Skeletal muscle tissue (tissue), 4 donors: Measurements from ENCODE around the gene HOXC10. TPM values are rescaled to one million over a fixed set of nuclear protein-coding genes. Genes with fewer than 3 reads are reported as not detected.
A peak's percentile ranks its signal among the peaks of the same experiment; 100 is the strongest.

ENCODE experiments used
- H3K27ac ChIP-seq: one replicate; pipeline ENCODE4 v1.7.0; 2013; ENCODE audit warnings: mild to moderate bottlenecking, low read depth, low read length, inconsistent platforms
- H3K27me3 ChIP-seq, 3 donors: one replicate each; pipeline ENCODE4 v1.7.0; 2013; ENCODE audit warnings: low read length in 3 of 3; ENCODE audit not compliant: control insufficient read depth in 3 of 3, insufficient read depth in 3 of 3
- H3K36me3 ChIP-seq, 3 donors: one replicate each; pipeline ENCODE4 v1.7.0; 2013; ENCODE audit warnings: low read length in 3 of 3; ENCODE audit not compliant: control insufficient read depth in 3 of 3, insufficient read depth in 3 of 3
- H3K4me1 ChIP-seq, 3 donors: one replicate each; pipeline ENCODE4 v1.7.0; 2013; ENCODE audit warnings: low read length in 3 of 3, mild to moderate bottlenecking in 3 of 3; ENCODE audit not compliant: control insufficient read depth in 3 of 3, insufficient read depth in 3 of 3
- H3K4me3 ChIP-seq, 3 donors: one replicate each; pipeline ENCODE4 v1.7.0; 2013; ENCODE audit warnings: low read length in 3 of 3
- H3K9ac ChIP-seq, 3 donors: one replicate each; pipeline ENCODE4 v1.7.0; 2013; ENCODE audit warnings: low read length in 3 of 3, mild to moderate bottlenecking in 3 of 3, moderate library complexity in 2 of 3, low read depth in 1 of 3
- H3K9me3 ChIP-seq, 3 donors: one replicate each; pipeline ENCODE4 v1.7.0; 2013; ENCODE audit warnings: low read length in 3 of 3; ENCODE audit not compliant: control insufficient read depth in 3 of 3
- total RNA-seq: library from RNA; depleted of rRNA; stranded (reverse); fragments of >200 nt; gene quantifications from one replicate; pipeline ENCODE4 v1.2.3, GENCODE V29; 2014
- donor health status: Osteomylitis.

Gene HOXC10
- total RNA-seq, 1 donor from 2014 or later: 3.7 TPM

- Histone ChIP-seq H3K27ac (peak overlapping the region; percentile 65), H3K9me3 (no peaks in the 10 kb centered on the region), H3K36me3 (no peaks in the 10 kb centered on the region), H3K4me3 (no peak overlapping the region), H3K4me1 (peaks cover 7 to 24% (median 14%) of the 10 kb centered on the region in 3 donors), H3K27me3 (peaks cover 57 to 91% (median 69%) of the 10 kb centered on the region in 3 donors), H3K9ac (no peak overlapping the region)
Observed at GRCh38 chr12:53972152-53972702, 12.7 kb upstream of the HOXC10 start.

- Histone ChIP-seq H3K4me1 (peaks cover 7 to 24% (median 14%) of the 10 kb centered on the region in 3 donors), H3K27me3 (peaks cover 58 to 91% (median 70%) of the 10 kb centered on the region in 3 donors), H3K9me3 (no peaks in the 10 kb centered on the region), H3K9ac (peak within 1 kb of the TSS; percentile 56 to 77 (median 65)), H3K36me3 (no peaks in the 10 kb centered on the region), H3K4me3 (peak within 1 kb of the TSS; percentile 64 to 75 (median 75)), H3K27ac (peak within 1 kb of the TSS; percentile 65)
Observed at GRCh38 chr12:53972722-53973235, 12.2 kb upstream of the HOXC10 start, which contains the start of gene HOXC11. HOXC11 (plus strand) TSS chr12:53973126; CDS start chr12:53973242, 116 bp downstream.

GRCh38 chr12:53973236-53974042 lies 11.5 kb upstream of the HOXC10 start:
- Histone ChIP-seq H3K27ac (peak overlapping the region; percentile 65), H3K4me1 (peaks cover 11 to 27% (median 16%) of the 10 kb centered on the region in 3 donors), H3K9ac (peak overlapping the region; percentile 43 to 72 (median 56)), H3K27me3 (peaks cover 63 to 90% (median 68%) of the 10 kb centered on the region in 3 donors), H3K4me3 (peak overlapping the region; percentile 64 to 75 (median 75)), H3K36me3 (no peaks in the 10 kb centered on the region), H3K9me3 (no peaks in the 10 kb centered on the region)

- Histone ChIP-seq H3K9me3 (no peaks in the 10 kb centered on the region), H3K4me3 (peak within 1 kb of the TSS; percentile 73 to 75 (median 75)), H3K4me1 (peaks cover 15 to 29% (median 18%) of the 10 kb centered on the region in 3 donors), H3K27ac (peak within 1 kb of the TSS; percentile 65), H3K27me3 (peaks cover 60 to 92% (median 64%) of the 10 kb centered on the region in 3 donors), H3K36me3 (no peaks in the 10 kb centered on the region), H3K9ac (peak within 1 kb of the TSS; percentile 72 to 81 (median 77))
Observed at GRCh38 chr12:53974084-53975063, 10.6 kb upstream of the HOXC10 start, which contains the start of gene HOTAIR. HOTAIR (minus strand) TSS chr12:53974954.

- Histone ChIP-seq H3K9me3 (no peaks in the 10 kb centered on the region), H3K27ac (peak overlapping the region; percentile 65), H3K36me3 (no peaks in the 10 kb centered on the region), H3K4me3 (peak overlapping the region; percentile 73 to 75 (median 75)), H3K27me3 (peaks cover 58 to 90% (median 60%) of the 10 kb centered on the region in 3 donors), H3K4me1 (peaks cover 16 to 29% (median 22%) of the 10 kb centered on the region in 3 donors), H3K9ac (peak overlapping the region in 2 of 3 donors; percentile 77 to 81)
Observed at GRCh38 chr12:53975064-53975471, 9.9 kb upstream of the HOXC10 start.

- Histone ChIP-seq H3K4me1 (peaks cover 17 to 29% (median 22%) of the 10 kb centered on the region in 3 donors), H3K9ac (peak overlapping the region in 2 of 3 donors; percentile 50 to 59), H3K36me3 (no peaks in the 10 kb centered on the region), H3K27me3 (peaks cover 55 to 91% (median 59%) of the 10 kb centered on the region in 3 donors), H3K4me3 (peak overlapping the region in 2 of 3 donors; percentile 73 to 75), H3K9me3 (no peaks in the 10 kb centered on the region), H3K27ac (peak overlapping the region; percentile 44)
Observed at GRCh38 chr12:53975479-53976152, 9.3 kb upstream of the HOXC10 start.

GRCh38 chr12:53976172-53976822 lies 8.6 kb upstream of the HOXC10 start:
- Histone ChIP-seq H3K27me3 (peaks cover 52 to 91% (median 53%) of the 10 kb centered on the region in 3 donors), H3K4me1 (peaks cover 21 to 33% (median 22%) of the 10 kb centered on the region in 3 donors), H3K27ac (peak overlapping the region; percentile 44), H3K36me3 (no peaks in the 10 kb centered on the region), H3K9me3 (no peaks in the 10 kb centered on the region), H3K4me3 (no peak overlapping the region), H3K9ac (no peak overlapping the region)

- Histone ChIP-seq H3K36me3 (no peaks in the 10 kb centered on the region), H3K9me3 (no peaks in the 10 kb centered on the region), H3K9ac (no peak overlapping the region), H3K27me3 (peaks cover 45 to 90% (median 50%) of the 10 kb centered on the region in 3 donors), H3K27ac (peak overlapping the region; percentile 39), H3K4me3 (no peak overlapping the region), H3K4me1 (peaks cover 23 to 39% (median 26%) of the 10 kb centered on the region in 3 donors)
Observed at GRCh38 chr12:53976823-53977595, 7.9 kb upstream of the HOXC10 start.
